ENCODE measurements around the gene PTPRM. TPM values are rescaled to one million over a fixed set of nuclear protein-coding genes. Genes with fewer than 3 reads are reported as not detected.

Gene PTPRM
- total RNA-seq, 1 experiment from 2014 or later: not detected

DNA sequence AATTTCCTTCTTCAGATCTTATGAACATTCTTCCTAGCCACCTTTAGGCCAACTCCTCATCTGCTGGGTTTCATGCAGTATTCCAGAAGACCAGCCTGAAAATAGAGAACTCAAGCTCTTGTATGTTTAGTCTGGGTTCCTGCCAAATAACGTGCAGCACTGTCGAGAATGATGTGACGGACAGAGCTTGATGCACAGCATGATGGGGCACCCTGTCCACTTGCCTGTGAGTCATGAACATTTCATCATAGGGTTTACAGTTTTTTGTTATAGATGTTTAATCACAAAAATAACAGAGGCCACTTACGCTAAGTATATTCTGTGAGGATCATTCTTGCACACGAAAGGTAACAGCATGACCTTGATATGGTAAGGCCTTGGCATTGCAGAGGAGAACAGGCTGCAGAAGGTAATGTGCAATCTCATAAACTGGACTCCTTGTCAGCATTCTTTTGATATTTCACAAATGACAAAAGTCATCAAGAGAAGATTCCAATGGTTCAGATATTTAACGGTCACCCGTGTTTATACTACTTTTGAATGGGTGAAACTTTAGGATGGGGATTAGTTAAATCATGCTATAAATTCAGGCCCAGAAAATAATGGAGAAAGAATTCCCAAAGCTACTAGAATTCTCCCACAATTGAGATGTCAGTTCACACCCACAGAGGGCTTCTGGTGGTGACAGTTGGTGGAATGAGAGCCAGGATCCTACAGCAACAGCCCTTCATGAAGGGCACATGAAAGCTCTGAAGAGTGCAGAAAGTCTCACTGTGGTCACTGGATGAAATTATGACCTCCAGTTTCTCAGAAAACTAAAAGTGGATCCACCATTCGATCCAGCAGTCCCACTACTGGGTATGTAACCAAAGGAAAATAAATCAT lies 646.0 kb downstream of the PTPRM start:
- Histone ChIP-seq H3K27ac (ENCODE audit: low read depth, low read length, poor library complexity, severe bottlenecking) (no peak overlapping the region), H3K27me3 (replicated peaks; ENCODE audit: insufficient read depth, low read depth, low read length, poor library complexity) (peaks cover 6% of the 10 kb centered on the region), H3K9me3 (ENCODE audit: low read depth, low read length, poor library complexity, severe bottlenecking) (no peaks in the 10 kb centered on the region), H3K4me3 (ENCODE audit: low read depth, low read length, poor library complexity, severe bottlenecking) (no peak overlapping the region), H3K36me3 (ENCODE audit: insufficient read depth, low read length, poor library complexity, severe bottlenecking) (no peaks in the 10 kb centered on the region), H3K4me1 (ENCODE audit: insufficient read depth, low read length, poor library complexity, severe bottlenecking) (no peaks in the 10 kb centered on the region)
- TF ChIP-seq EZH2 (IDR thresholded peaks at IDR 0.05; ENCODE audit: borderline replicate concordance, low read depth, low read length, poor library complexity, severe bottlenecking): no peak
- TF ChIP-seq CTCF (conservative IDR thresholded peaks at IDR 0.05; ENCODE audit: low read depth, low read length): no peak
- no TSS peak for BruUV-seq (replicated peaks)
- intact Hi-C loops (cut with micrococcal nuclease; ENCODE audit: unreplicated experiment): no loop called here
- ChIA-PET POLR2A (ENCODE audit: low non-redundant PET) (no interaction called here), CTCF (no interaction called here)
- no peak for DNase-seq (ENCODE audit: low spot score)

DNA sequence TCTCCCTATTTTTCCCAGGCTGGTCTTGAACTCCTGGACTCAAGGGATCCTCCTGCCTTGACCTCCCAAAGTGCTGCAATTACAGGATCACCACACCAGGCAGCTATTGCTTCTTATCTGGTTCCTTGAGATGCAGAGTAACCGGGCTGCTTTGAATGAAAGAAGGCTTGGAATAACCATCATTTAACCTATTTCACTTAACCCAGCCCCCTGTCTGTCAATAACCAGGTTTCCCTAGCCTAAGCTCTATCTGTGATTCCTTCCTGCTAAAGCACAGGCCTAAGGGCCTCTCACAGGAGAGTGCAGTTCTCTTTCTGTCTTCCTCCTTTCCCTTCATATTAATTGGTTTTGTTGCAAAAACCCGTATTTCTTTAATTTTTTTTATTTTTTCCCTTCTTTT lies 648.6 kb downstream of the PTPRM start:
- no peak for DNase-seq (ENCODE audit: low spot score)
- peaks cover 10% of the 10 kb centered on the region for H3K27me3 ChIP-seq (replicated peaks; ENCODE audit: insufficient read depth, low read depth, low read length, poor library complexity)
- ChIA-PET CTCF (no interaction called here), POLR2A (ENCODE audit: low non-redundant PET) (no interaction called here)
- no peak overlapping the region for H3K27ac ChIP-seq (ENCODE audit: low read depth, low read length, poor library complexity, severe bottlenecking)
- H3K9me3 ChIP-seq (ENCODE audit: low read depth, low read length, poor library complexity, severe bottlenecking): no peaks in the 10 kb centered on the region
- TF ChIP-seq EZH2 (IDR thresholded peaks at IDR 0.05; ENCODE audit: borderline replicate concordance, low read depth, low read length, poor library complexity, severe bottlenecking) (no peak), CTCF (conservative IDR thresholded peaks at IDR 0.05; ENCODE audit: low read depth, low read length) (no peak)
- BruUV-seq (replicated peaks): no TSS peak
- H3K4me1 ChIP-seq (ENCODE audit: insufficient read depth, low read length, poor library complexity, severe bottlenecking): no peaks in the 10 kb centered on the region
- H3K36me3 ChIP-seq (ENCODE audit: insufficient read depth, low read length, poor library complexity, severe bottlenecking): no peaks in the 10 kb centered on the region
- H3K4me3 ChIP-seq (ENCODE audit: low read depth, low read length, poor library complexity, severe bottlenecking): no peak overlapping the region
- intact Hi-C loops (cut with micrococcal nuclease; ENCODE audit: unreplicated experiment): no loop called here

- H3K4me3 ChIP-seq (ENCODE audit: low read depth, low read length, poor library complexity, severe bottlenecking): no peak overlapping the region
- DNase-seq (ENCODE audit: low spot score): no peak
- no peaks in the 10 kb centered on the region for H3K9me3 ChIP-seq (ENCODE audit: low read depth, low read length, poor library complexity, severe bottlenecking)
- ChIA-PET POLR2A (ENCODE audit: low non-redundant PET) (no interaction called here), CTCF (no interaction called here)
- peaks cover 10% of the 10 kb centered on the region for H3K27me3 ChIP-seq (replicated peaks; ENCODE audit: insufficient read depth, low read depth, low read length, poor library complexity)
- no peak overlapping the region for H3K27ac ChIP-seq (ENCODE audit: low read depth, low read length, poor library complexity, severe bottlenecking)
- no peaks in the 10 kb centered on the region for H3K36me3 ChIP-seq (ENCODE audit: insufficient read depth, low read length, poor library complexity, severe bottlenecking)
- no peaks in the 10 kb centered on the region for H3K4me1 ChIP-seq (ENCODE audit: insufficient read depth, low read length, poor library complexity, severe bottlenecking)
- TF ChIP-seq CTCF (conservative IDR thresholded peaks at IDR 0.05; ENCODE audit: low read depth, low read length) (no peak), EZH2 (IDR thresholded peaks at IDR 0.05; ENCODE audit: borderline replicate concordance, low read depth, low read length, poor library complexity, severe bottlenecking) (no peak)
- intact Hi-C loops (cut with micrococcal nuclease; ENCODE audit: unreplicated experiment): no loop called here
- no TSS peak for BruUV-seq (replicated peaks)
These were observed 650.0 kb downstream of the PTPRM start for GRCh38 chr18:8217051-8217564.
